NCI-H82 treated with DMSO at 0.1 percent for 48 hours (cell line): Measurements from ENCODE around the gene GAPDH.
"Not testable (repeated sequence)": the region's sequence is repeated elsewhere in the genome, so short reads cannot be mapped to it uniquely, and the experiment has no call there.

Source experiments
- DNase-seq: peaks from one replicate; lab custom pipeline; 2025; ENCODE audit not compliant: unreplicated experiment; lab: John Stamatoyannopoulos, UW

The GAPDH gene

GRCh38 chr12:6541371-6542165, 7.3 kb downstream of the GAPDH start:
- no peak for DNase-seq

GRCh38 chr12:6542209-6543009, 8.1 kb downstream of the GAPDH start:
- DNase-seq = no peak

DNA sequence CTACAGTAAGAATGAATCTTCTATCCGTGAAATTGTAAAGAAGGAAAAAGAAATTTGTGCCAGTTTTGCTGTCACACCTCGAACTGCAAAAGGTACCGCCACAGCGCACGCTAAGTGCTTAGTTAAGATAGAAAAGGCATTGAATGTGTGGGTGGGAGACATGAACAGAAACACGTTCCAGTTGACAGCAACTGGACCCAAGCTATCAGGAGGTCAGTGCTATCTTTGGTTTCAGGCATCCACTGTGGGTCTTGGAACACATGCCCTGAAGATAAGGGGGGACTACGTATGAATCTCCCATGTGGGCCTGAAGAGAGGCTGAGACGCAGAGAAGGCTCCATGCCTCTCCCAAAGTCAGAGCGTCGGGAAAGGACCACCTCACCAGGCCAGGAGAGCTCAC, 11.7 kb downstream of the GAPDH start:
- no peak for DNase-seq

GRCh38 chr12:6547566-6547965, 13.2 kb downstream of the GAPDH start:
- no peak for DNase-seq

GRCh38 chr12:6547987-6548386, 13.7 kb downstream of the GAPDH start:
- DNase-seq = no peak

DNA sequence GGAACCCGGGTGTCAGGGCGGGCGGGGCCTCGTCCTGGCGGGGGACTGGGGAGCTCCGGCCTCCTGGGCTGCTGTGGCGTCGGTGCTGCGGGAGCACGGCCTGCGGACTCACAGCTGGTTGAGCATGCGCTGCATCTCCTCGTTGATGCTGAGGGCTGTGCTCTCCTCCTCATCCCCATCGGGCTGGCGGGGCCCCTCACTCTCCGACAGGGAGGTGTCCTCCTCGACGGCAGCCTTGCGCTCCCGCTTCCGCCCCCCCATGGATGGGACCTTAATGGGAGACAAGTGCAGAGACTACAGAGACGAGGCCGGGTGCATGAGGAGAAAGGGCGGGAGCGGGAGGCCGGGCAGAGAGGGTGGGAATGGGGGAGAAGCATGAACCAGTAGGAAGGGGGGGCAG, 14.2 kb downstream of the GAPDH start:
- DNase-seq = no peak

- no peak for DNase-seq
These were observed 14.8 kb downstream of the GAPDH start for GRCh38 chr12:6548966-6549683.

GRCh38 chr12:6549684-6550151, 15.4 kb downstream of the GAPDH start:
- no peak for DNase-seq

DNA sequence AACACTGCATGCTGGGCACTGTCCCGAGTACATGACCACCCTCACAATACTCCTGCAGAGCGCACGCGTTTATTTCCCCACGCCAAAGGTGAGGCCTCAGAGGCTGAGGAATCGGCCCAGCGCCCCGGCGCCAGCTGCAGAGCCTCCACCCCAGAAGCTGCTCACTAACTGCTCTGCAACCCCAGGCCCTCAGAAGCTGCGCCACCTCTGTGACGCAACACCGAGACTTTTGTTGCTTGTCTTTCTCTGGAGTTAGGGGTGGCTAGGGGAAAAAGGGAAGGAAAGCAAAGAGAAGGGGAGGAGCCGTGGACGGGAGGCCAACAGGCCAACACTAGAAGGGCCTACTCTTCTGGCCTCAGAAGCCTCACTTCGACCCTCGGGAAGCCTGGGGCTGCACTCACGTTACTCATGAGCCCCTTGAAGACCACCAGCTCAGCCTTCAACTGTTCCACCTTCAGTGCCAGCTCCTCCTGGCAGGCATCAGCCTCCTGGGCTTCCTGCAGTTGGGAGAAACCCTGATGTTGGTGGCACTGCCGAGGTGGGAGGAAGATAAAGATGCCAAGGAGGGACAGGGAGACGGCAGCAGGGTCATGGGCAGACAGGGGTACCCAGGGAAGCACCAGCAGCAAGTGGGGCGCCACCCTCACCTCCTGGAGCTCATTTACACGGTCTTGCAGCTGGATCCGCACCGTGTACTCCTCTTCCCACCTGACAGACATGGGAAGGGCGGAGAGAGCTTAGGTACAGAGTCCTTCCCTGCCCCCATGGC, 16.2 kb downstream of the GAPDH start:
- no peak for DNase-seq

GRCh38 chr12:6551063-6551461, 16.7 kb downstream of the GAPDH start:
- no peak for DNase-seq

GRCh38 chr12:6551496-6552139, 17.3 kb downstream of the GAPDH start:
- no peak for DNase-seq

DNA sequence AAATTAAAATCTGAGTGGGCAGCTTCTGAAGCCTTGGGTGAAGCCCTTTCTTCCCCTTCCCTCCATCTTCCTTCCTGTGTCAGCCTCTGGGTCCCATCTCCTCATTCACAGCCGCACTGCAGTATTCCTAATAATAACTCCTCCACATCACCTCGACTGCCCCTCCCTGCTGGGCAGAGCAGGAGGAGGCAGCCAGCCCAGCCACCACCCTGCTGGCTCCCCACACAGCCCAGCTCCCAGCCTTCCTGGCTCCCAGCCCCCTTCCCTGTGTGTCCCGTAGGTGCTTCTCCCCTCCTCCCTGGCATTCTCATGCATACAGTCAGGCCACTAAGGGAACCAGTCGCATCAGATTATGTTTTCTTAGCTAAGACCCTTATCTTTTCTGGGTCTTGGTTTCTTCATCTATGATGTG, 17.8 kb downstream of the GAPDH start:
- DNase-seq = no peak

GRCh38 chr12:6553051-6553868, 18.9 kb downstream of the GAPDH start:
- no peak for DNase-seq

DNA sequence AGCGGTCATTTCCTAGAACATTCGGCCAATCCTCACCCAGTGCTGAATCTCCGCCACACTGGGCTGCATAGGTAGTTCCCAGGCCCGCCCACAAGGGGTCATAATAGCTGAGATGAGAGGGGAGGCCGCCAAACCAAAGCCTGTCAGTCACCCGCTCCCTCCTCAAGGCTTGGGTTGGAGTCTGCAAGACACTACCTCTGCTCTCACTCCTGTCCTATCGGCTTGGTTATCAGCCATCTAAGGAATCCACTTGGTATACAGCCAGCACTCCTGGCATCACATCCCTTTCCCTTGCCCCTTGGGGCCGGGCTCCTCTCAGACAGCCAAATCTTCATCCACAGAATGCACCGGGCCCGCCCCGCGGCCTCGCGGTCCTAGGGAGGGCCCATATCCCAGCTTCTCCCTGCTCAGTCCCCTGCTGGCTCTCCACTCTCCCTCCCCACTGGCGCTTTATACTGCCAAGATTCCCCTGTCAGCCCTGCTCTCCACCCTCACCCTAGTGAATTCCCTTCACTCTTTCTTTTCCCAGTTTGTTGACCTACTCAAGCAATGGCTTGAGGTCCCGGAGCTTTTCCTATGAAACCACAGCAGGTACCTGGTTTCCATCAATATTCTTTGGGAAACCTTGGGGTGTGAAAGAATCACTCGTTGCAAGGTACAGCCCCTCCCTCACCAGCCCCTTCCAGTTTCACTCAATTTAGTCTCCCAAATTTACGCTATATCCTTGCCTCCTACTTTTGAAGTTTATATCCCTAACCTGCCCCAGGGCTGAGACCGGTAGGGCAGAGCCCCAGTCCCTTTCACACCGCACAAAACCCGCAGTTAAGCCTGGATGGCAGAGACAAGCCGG, 20.1 kb downstream of the GAPDH start:
- DNase-seq = peak; percentile 62

DNA sequence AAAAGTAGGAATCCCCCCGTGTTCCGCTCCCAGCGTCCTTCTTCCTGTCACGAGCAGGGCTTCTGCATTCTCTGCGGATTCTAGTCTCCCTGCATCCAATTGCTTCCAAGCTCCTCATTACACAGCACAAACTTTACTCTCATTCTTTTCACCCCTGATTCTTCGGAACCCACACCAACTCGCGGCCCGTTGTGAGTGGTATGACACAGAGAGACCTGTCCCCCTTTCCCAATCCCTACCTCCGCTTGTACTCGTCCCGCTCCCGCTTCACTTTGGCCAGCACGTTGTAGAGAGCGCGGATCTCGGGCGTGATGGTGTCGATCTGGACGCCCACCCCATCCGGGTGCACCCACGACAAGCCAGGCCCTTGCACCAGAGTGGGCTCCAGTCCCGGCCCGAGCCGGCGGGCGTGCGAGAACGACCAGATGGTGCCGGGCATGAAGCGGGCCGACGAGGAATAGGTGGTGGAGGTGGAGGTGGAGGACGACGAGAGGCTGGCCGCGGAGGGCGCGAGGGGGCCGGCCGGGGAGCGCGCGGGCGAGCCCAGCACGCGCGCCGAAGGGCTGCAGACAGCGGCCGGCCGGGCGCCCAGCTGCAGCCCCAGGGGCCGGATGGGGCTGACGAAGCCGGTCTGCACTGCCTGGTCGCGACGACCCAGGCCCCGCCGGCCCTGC, 20.8 kb downstream of the GAPDH start:
- no peak for DNase-seq

- DNase-seq = not testable (repeated sequence)
These were observed 22.1 kb downstream of the GAPDH start for GRCh38 chr12:6556496-6556817.

DNA sequence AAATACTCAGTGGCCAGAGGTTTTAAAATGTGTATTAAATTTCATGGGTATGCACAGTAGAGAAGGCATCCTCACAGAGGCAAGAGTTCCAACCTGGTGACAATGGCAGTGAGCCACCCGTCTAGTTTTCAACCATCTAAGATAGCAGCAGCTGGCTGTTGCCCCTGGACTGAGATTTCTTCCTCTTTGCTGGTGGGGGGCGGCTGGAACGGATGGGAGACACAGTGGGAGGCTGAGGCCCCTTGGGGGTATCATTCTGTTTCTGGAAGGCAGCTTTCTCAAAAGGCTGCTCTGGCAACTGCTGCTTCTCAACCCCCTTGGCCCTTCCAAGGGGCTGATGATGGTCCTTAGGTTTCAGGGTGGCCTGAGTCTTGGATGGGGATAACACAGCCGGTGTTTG, 22.5 kb downstream of the GAPDH start:
- no peak for DNase-seq
